CD4-positive, alpha-beta T cell (primary cell): ENCODE results near the gene PTPRF. TPM values are rescaled to one million over a fixed set of nuclear protein-coding genes. Genes with fewer than 3 reads are reported as not detected.

ENCODE experiments used
- ATAC-seq: fragments of 200-7000 bp; cut with Tn5 transposase; one replicate; pipeline ENCODE4 v1.10.0; 2022; ENCODE audit warnings: mild to moderate bottlenecking; ENCODE audit not compliant: poor library complexity
- CTCF ChIA-PET: fragments of 350-600 bp; sonication (Branson Sonifier 250); formaldehyde crosslinking; loops from one replicate; lab custom pipeline; 2021; ENCODE audit warnings: antibody characterized with exemption, inconsistent platforms; lab: Charles Lee
- POLR2A ChIA-PET: fragments of 350-600 bp; sonication (Branson Sonifier 250); formaldehyde crosslinking; loops from one replicate; lab custom pipeline; 2021; ENCODE audit warnings: antibody characterized with exemption, inconsistent platforms; lab: Charles Lee
- DNase-seq, 14 experiments: peaks; one replicate each; pipeline ENCODE4 v3.0.0-alpha.2; 2013 to 2020; ENCODE audit warnings: mixed read lengths in 2 of 14
- H3K27ac ChIP-seq, 2 donors: one replicate each; pipeline versions ENCODE4 v1.5.1 to v1.7.0; 2013; ENCODE audit warnings: low read length in 2 of 2, low read depth in 1 of 2, mild to moderate bottlenecking in 1 of 2
- H3K27me3 ChIP-seq, 2 experiments: 1 replicate in 1 of 2; 2 replicates in 1 of 2; pipeline versions ENCODE4 v1.6.1 to v1.7.0; 2013; ENCODE audit warnings: low read length in 2 of 2, control low read depth in 1 of 2, mild to moderate bottlenecking in 1 of 2, moderate library complexity in 1 of 2; ENCODE audit not compliant: insufficient read depth in 2 of 2, control insufficient read depth in 1 of 2
- H3K36me3 ChIP-seq: one replicate; pipeline ENCODE4 v1.6.1; 2013; ENCODE audit warnings: low read length, control low read depth; ENCODE audit not compliant: insufficient read depth
- H3K4me1 ChIP-seq: one replicate; pipeline ENCODE4 v1.6.1; 2013; ENCODE audit warnings: low read length, control low read depth; ENCODE audit not compliant: insufficient read depth
- H3K4me3 ChIP-seq: one replicate; pipeline ENCODE4 v1.5.1; 2013; ENCODE audit warnings: mild to moderate bottlenecking, low read length, moderate library complexity
- H3K9me3 ChIP-seq, 2 experiments: 1 replicate in 1 of 2; 2 replicates in 1 of 2; pipeline versions ENCODE4 v1.6.1 to v1.7.0; 2013; ENCODE audit warnings: low read length in 2 of 2, mild to moderate bottlenecking in 2 of 2, control low read depth in 1 of 2, moderate library complexity in 1 of 2; ENCODE audit not compliant: control insufficient read depth in 1 of 2, insufficient read depth in 1 of 2
- H3K27ac Mint-ChIP-seq: one replicate; pipeline ENCODE4 v1.8.0; 2020; ENCODE audit warnings: mixed read lengths
- H3K27me3 Mint-ChIP-seq: one replicate; pipeline ENCODE4 v1.8.0; 2021; ENCODE audit warnings: mixed read lengths
- H3K36me3 Mint-ChIP-seq: one replicate; pipeline ENCODE4 v1.8.0; 2021; ENCODE audit warnings: low read depth, mixed read lengths
- H3K4me1 Mint-ChIP-seq: one replicate; pipeline ENCODE4 v1.8.0; 2021; ENCODE audit warnings: low read depth, mixed read lengths
- H3K4me3 Mint-ChIP-seq: one replicate; pipeline ENCODE4 v1.8.0; 2020; ENCODE audit warnings: mild to moderate bottlenecking, mixed read lengths
- H3K9me3 Mint-ChIP-seq: one replicate; pipeline ENCODE4 v1.8.0; 2020; ENCODE audit warnings: mixed read lengths
- CTCF ChIP-seq: fragments of 200-600 bp; IDR thresholded peaks from one replicate; pipeline ENCODE4 v1.8.0; 2022; ENCODE audit warnings: antibody characterized with exemption, mild to moderate bottlenecking
- intact Hi-C, 2 experiments: fragments of 100-400 bp; cut with DNase I in 1 of 2; cut with micrococcal nuclease in 1 of 2; formaldehyde crosslinking; loops; one replicate each; pipeline versions ENCODE4 v1.15.1 to v1.9.0; 2023 to 2025; cut with DNase I, micrococcal nuclease
- total RNA-seq, 174 experiments: library from RNA in 2 of 174; stranded (reverse) in 2 of 174; gene quantifications; one replicate each; pipeline ENCODE4 v1.2.3 and lab custom pipeline; 2021 to 2026

PTPRF gene
- total RNA-seq, 2 experiments from 2014 or later = 0.14 TPM

- CTCF ChIA-PET = no interaction called here
- Mint-ChIP-seq H3K4me3 (no peak overlapping the region), H3K27me3 (peaks cover 16% of the 10 kb centered on the region), H3K36me3 (peaks cover 14% of the 10 kb centered on the region), H3K4me1 (no peaks in the 10 kb centered on the region), H3K27ac (no peak overlapping the region), H3K9me3 (peaks cover 20% of the 10 kb centered on the region)
- Histone ChIP-seq H3K4me1 (no peaks in the 10 kb centered on the region), H3K4me3 (no peak overlapping the region), H3K36me3 (no peaks in the 10 kb centered on the region), H3K27ac (no peak overlapping the region), H3K27me3 (peaks cover 0 to 12% of the 10 kb centered on the region in 2 experiments), H3K9me3 (peaks cover 15 to 25% of the 10 kb centered on the region in 2 experiments)
- POLR2A ChIA-PET = no interaction called here
- ATAC-seq (no peak), DNase-seq (no peak)
- intact Hi-C loops = no loop called here
- TF ChIP-seq CTCF = no peak
These were observed 37.9 kb upstream of the PTPRF start for GRCh38 chr1:43492826-43493225.

GRCh38 chr1:43493661-43494450, 36.8 kb upstream of the PTPRF start:
- no peak for DNase-seq
- H3K9me3 Mint-ChIP-seq = peaks cover 14% of the 10 kb centered on the region
- TF ChIP-seq CTCF = no peak
- ChIA-PET POLR2A (no interaction called here), CTCF (no interaction called here)
- Histone ChIP-seq H3K27ac (no peak overlapping the region), H3K36me3 (no peaks in the 10 kb centered on the region), H3K27me3 (peaks cover 0 to 12% of the 10 kb centered on the region in 2 experiments), H3K9me3 (peaks cover 11 to 19% of the 10 kb centered on the region in 2 experiments), H3K4me1 (no peaks in the 10 kb centered on the region), H3K4me3 (no peak overlapping the region)
- H3K27ac Mint-ChIP-seq = no peak overlapping the region
- H3K4me1 Mint-ChIP-seq = no peaks in the 10 kb centered on the region
- intact Hi-C loops = no loop called here
- no peak overlapping the region for H3K4me3 Mint-ChIP-seq
- H3K36me3 Mint-ChIP-seq = peaks cover 7% of the 10 kb centered on the region
- ATAC-seq = no peak
- peaks cover 16% of the 10 kb centered on the region for H3K27me3 Mint-ChIP-seq

- Mint-ChIP-seq H3K9me3 (peaks cover 9% of the 10 kb centered on the region), H3K27ac (no peak overlapping the region), H3K36me3 (peaks cover 2% of the 10 kb centered on the region), H3K27me3 (peaks cover 16% of the 10 kb centered on the region), H3K4me1 (no peaks in the 10 kb centered on the region), H3K4me3 (no peak overlapping the region)
- H3K9me3 ChIP-seq = peaks cover 3 to 17% of the 10 kb centered on the region in 2 experiments
- DNase-seq (no peak), ATAC-seq (no peak)
- peaks cover 5 to 12% of the 10 kb centered on the region in 2 experiments for H3K27me3 ChIP-seq
- no peaks in the 10 kb centered on the region for H3K36me3 ChIP-seq
- H3K4me1 ChIP-seq = no peaks in the 10 kb centered on the region
- intact Hi-C loops = no loop called here
- ChIA-PET POLR2A (no interaction called here), CTCF (no interaction called here)
- no peak overlapping the region for H3K4me3 ChIP-seq
- TF ChIP-seq CTCF = no peak
- H3K27ac ChIP-seq = no peak overlapping the region
These were observed 35.5 kb upstream of the PTPRF start for GRCh38 chr1:43495204-43495603.
